OCI-LY1 (cell line): ENCODE measurements around the gene CYTH4.
A peak's percentile ranks its signal among the peaks of the same experiment; 100 is the strongest.

Experiments used
- H2AFZ ChIP-seq: fragments of 200-600 bp; sonication (generic), shearing (Covaris generic); 2 replicates; pipeline ENCODE4 v1.6.0; 2014; ENCODE audit warnings: antibody characterized with exemption, mild to moderate bottlenecking, low read length
- H3F3A ChIP-seq: fragments of 200-600 bp; sonication (generic), shearing (Covaris generic); 2 replicates; pipeline ENCODE4 v1.6.0; 2014; ENCODE audit warnings: mild to moderate bottlenecking, antibody characterized with exemption, low read length, moderate library complexity; ENCODE audit not compliant: insufficient read depth
- H3K27ac ChIP-seq: fragments of 200-600 bp; sonication (generic); 2 replicates; pipeline ENCODE4 v1.5.1; 2014; ENCODE audit warnings: low read length, mixed run types, mild to moderate bottlenecking, low read depth; ENCODE audit not compliant: poor library complexity, severe bottlenecking
- H3K27me3 ChIP-seq: fragments of 200-600 bp; sonication (generic); 2 replicates; pipeline ENCODE4 v1.6.0; 2014; ENCODE audit warnings: antibody characterized with exemption, mild to moderate bottlenecking, low read length, moderate library complexity; ENCODE audit not compliant: insufficient read depth
- H3K36me3 ChIP-seq: fragments of 200-600 bp; sonication (generic); 2 replicates; pipeline ENCODE4 v1.6.1; 2014; ENCODE audit warnings: mild to moderate bottlenecking, antibody characterized with exemption, low read length, moderate library complexity, mixed read lengths; ENCODE audit not compliant: insufficient read depth
- H3K4me1 ChIP-seq: fragments of 200-600 bp; sonication (generic); 2 replicates; pipeline ENCODE4 v1.5.1; 2014; ENCODE audit warnings: mild to moderate bottlenecking, low read length, moderate library complexity; ENCODE audit not compliant: insufficient read depth, severe bottlenecking
- H3K4me2 ChIP-seq: fragments of 200-600 bp; sonication (generic), shearing (Covaris generic); 2 replicates; pipeline ENCODE4 v1.6.1; 2014; ENCODE audit warnings: low read length
- H3K4me3 ChIP-seq: fragments of 200-600 bp; sonication (generic); 2 replicates; pipeline ENCODE4 v1.5.1; 2014; ENCODE audit warnings: low read length, low read depth, mild to moderate bottlenecking, mixed read lengths; ENCODE audit not compliant: poor library complexity, severe bottlenecking
- H3K79me2 ChIP-seq: fragments of 200-600 bp; shearing (Covaris generic); 2 replicates; pipeline ENCODE4 v1.6.1; 2016; ENCODE audit warnings: mixed run types, low read length, mixed read lengths; ENCODE audit not compliant: insufficient read depth
- H3K9ac ChIP-seq: fragments of 200-600 bp; sonication (generic), shearing (Covaris generic); 2 replicates; pipeline ENCODE4 v1.6.1; 2014; ENCODE audit warnings: mild to moderate bottlenecking, low read length, mixed read lengths
- H3K9me2 ChIP-seq: fragments of 200-600 bp; sonication (generic), shearing (Covaris generic); 2 replicates; pipeline ENCODE4 v1.6.1; 2014; ENCODE audit warnings: low read depth, mild to moderate bottlenecking, low read length, mixed read lengths
- H3K9me3 ChIP-seq: fragments of 200-600 bp; shearing (Covaris generic); 2 replicates; pipeline ENCODE4 v1.6.1; 2014; ENCODE audit warnings: low read length, mixed read lengths
- H4K20me1 ChIP-seq: fragments of 200-600 bp; sonication (generic), shearing (Covaris generic); 2 replicates; pipeline ENCODE4 v1.6.0; 2016; ENCODE audit warnings: mild to moderate bottlenecking, low read length; ENCODE audit not compliant: insufficient read depth
- CTCF ChIP-seq: fragments of 200-600 bp; sonication (generic), shearing (Covaris generic); IDR thresholded peaks from 2 replicates; pipeline ENCODE4 v1.5.1; 2017; ENCODE audit warnings: mild to moderate bottlenecking, antibody characterized with exemption, low read length, moderate library complexity, mixed read lengths
- EZH2 ChIP-seq: fragments of 200-600 bp; sonication (generic), shearing (Covaris generic); IDR thresholded peaks from 2 replicates; pipeline ENCODE4 v1.8.0; 2017; ENCODE audit warnings: borderline replicate concordance, mixed run types, mild to moderate bottlenecking, antibody characterized with exemption, low read length, moderate library complexity, mixed read lengths

The CYTH4 gene

GRCh38 chr22:37330200-37331033 is 48.1 kb downstream of the CYTH4 start:
- no peaks in the 10 kb centered on the region for H3K79me2 ChIP-seq
- no peaks in the 10 kb centered on the region for H3K9me2 ChIP-seq
- peaks cover 10% of the 10 kb centered on the region; the same call in 1 of the 2 replicates for H3K27me3 ChIP-seq
- TF ChIP-seq EZH2 = no peak
- peak; percentile 38; the same call in 1 of the 2 replicates for TF ChIP-seq CTCF
- no peaks in the 10 kb centered on the region for H3K4me1 ChIP-seq
- no peaks in the 10 kb centered on the region for H3K9me3 ChIP-seq
- no peaks in the 10 kb centered on the region for H3K36me3 ChIP-seq
- no peak overlapping the region for H2AFZ ChIP-seq
- no peak overlapping the region for H3K9ac ChIP-seq
- H3K4me3 ChIP-seq = no peak overlapping the region
- no peak overlapping the region for H3K27ac ChIP-seq
- H3F3A ChIP-seq = no peaks in the 10 kb centered on the region
- H3K4me2 ChIP-seq = no peak overlapping the region
- H4K20me1 ChIP-seq = no peaks in the 10 kb centered on the region

- H3K27ac ChIP-seq = no peak overlapping the region
- peaks cover 11% of the 10 kb centered on the region; the same call in 1 of the 2 replicates for H3K27me3 ChIP-seq
- H2AFZ ChIP-seq = no peak overlapping the region
- H3K4me3 ChIP-seq = no peak overlapping the region
- H3K9me3 ChIP-seq = no peaks in the 10 kb centered on the region
- H3K4me1 ChIP-seq = no peaks in the 10 kb centered on the region
- no peak overlapping the region for H3K9ac ChIP-seq
- H3K4me2 ChIP-seq = no peak overlapping the region
- no peaks in the 10 kb centered on the region for H3K36me3 ChIP-seq
- H3K9me2 ChIP-seq = no peaks in the 10 kb centered on the region
- H4K20me1 ChIP-seq = no peaks in the 10 kb centered on the region
- TF ChIP-seq EZH2 (no peak), CTCF (no peak)
- no peaks in the 10 kb centered on the region for H3K79me2 ChIP-seq
- H3F3A ChIP-seq = no peaks in the 10 kb centered on the region
These were observed 48.7 kb downstream of the CYTH4 start for GRCh38 chr22:37331034-37331428.

- H3K9me3 ChIP-seq = no peaks in the 10 kb centered on the region
- no peaks in the 10 kb centered on the region for H4K20me1 ChIP-seq
- no peak overlapping the region for H2AFZ ChIP-seq
- H3K4me2 ChIP-seq = no peak overlapping the region
- H3K79me2 ChIP-seq = no peaks in the 10 kb centered on the region
- TF ChIP-seq EZH2 = no peak
- peak; percentile 32; the same call in 1 of the 2 replicates for TF ChIP-seq CTCF
- no peaks in the 10 kb centered on the region for H3K4me1 ChIP-seq
- no peaks in the 10 kb centered on the region for H3K36me3 ChIP-seq
- no peak overlapping the region for H3K27ac ChIP-seq
- no peaks in the 10 kb centered on the region for H3K9me2 ChIP-seq
- H3K4me3 ChIP-seq = no peak overlapping the region
- no peak overlapping the region for H3K9ac ChIP-seq
- peaks cover 11% of the 10 kb centered on the region; the same call in 1 of the 2 replicates for H3K27me3 ChIP-seq
- no peaks in the 10 kb centered on the region for H3F3A ChIP-seq
These were observed 49.7 kb downstream of the CYTH4 start for GRCh38 chr22:37331856-37332536.
